Amniotic stem cell (primary cell): ENCODE measurements around the gene TBXA2R.
"Not testable (repeated sequence)": the region's sequence is repeated elsewhere in the genome, so short reads cannot be mapped to it uniquely, and the experiment has no call there.

ENCODE experiments used
- DNase-seq: peaks from one replicate; lab custom pipeline; 2025; lab: John Stamatoyannopoulos, UW

Gene TBXA2R

GRCh38 chr19:3605361-3605760 is 1.3 kb downstream of the TBXA2R start:
- no peak for DNase-seq

- DNase-seq, result no peak
Measured at GRCh38 chr19:3604987-3605343, 1.7 kb downstream of the TBXA2R start.

GRCh38 chr19:3604227-3604986 is 2.3 kb downstream of the TBXA2R start:
- DNase-seq, result no peak

GRCh38 chr19:3603121-3603811 is 3.4 kb downstream of the TBXA2R start:
- no peak for DNase-seq

- DNase-seq, result no peak
Measured at GRCh38 chr19:3601021-3601420, 5.7 kb downstream of the TBXA2R start.

- no peak for DNase-seq
Measured at GRCh38 chr19:3599776-3600187, 6.9 kb downstream of the TBXA2R start.

GRCh38 chr19:3595521-3596061 is 11.1 kb downstream of the TBXA2R start:
- no peak for DNase-seq

- no peak for DNase-seq
Measured at GRCh38 chr19:3593156-3593555, 13.5 kb downstream of the TBXA2R start.

GRCh38 chr19:3591876-3592613 is 14.6 kb downstream of the TBXA2R start:
- no peak for DNase-seq

- no peak for DNase-seq
Measured at GRCh38 chr19:3590991-3591659, 15.6 kb downstream of the TBXA2R start.

- DNase-seq, result no peak
Measured at GRCh38 chr19:3589949-3590348, 16.7 kb downstream of the TBXA2R start.

- no peak for DNase-seq
Measured at GRCh38 chr19:3589439-3589838, 17.2 kb downstream of the TBXA2R start.

- DNase-seq, result no peak
Measured at GRCh38 chr19:3586707-3587346, 19.8 kb downstream of the TBXA2R start.

GRCh38 chr19:3586127-3586626 is 20.5 kb downstream of the TBXA2R start:
- no peak for DNase-seq

- no peak for DNase-seq
Measured at GRCh38 chr19:3585301-3586126, 21.2 kb downstream of the TBXA2R start, which contains the start of gene GIPC3. Gene GIPC3 (plus strand): TSS chr19:3585478. CDS start chr19:3585598, 120 bp downstream.

GRCh38 chr19:3584036-3584802 is 22.5 kb downstream of the TBXA2R start:
- not testable (repeated sequence) for DNase-seq

GRCh38 chr19:3581792-3582191 is 24.9 kb downstream of the TBXA2R start:
- DNase-seq, result not testable (repeated sequence)

- peak; percentile 80 for DNase-seq
Measured at GRCh38 chr19:3580156-3580934, 26.3 kb downstream of the TBXA2R start.

GRCh38 chr19:3578390-3578789 is 28.3 kb downstream of the TBXA2R start:
- DNase-seq, result no peak
